GM19468 (cell line): Measurements from ENCODE around the gene ITGB8.

Experiments used
- ATAC-seq: cut with Tn5 transposase; IDR thresholded peaks from one replicate; pipeline ENCODE4 v1.9.1; 2021; ENCODE audit warnings: mild to moderate bottlenecking, moderate library complexity, moderate number of reproducible peaks; ENCODE audit not compliant: unreplicated experiment; ENCODE audit errors: extremely low read depth

The ITGB8 gene

DNA sequence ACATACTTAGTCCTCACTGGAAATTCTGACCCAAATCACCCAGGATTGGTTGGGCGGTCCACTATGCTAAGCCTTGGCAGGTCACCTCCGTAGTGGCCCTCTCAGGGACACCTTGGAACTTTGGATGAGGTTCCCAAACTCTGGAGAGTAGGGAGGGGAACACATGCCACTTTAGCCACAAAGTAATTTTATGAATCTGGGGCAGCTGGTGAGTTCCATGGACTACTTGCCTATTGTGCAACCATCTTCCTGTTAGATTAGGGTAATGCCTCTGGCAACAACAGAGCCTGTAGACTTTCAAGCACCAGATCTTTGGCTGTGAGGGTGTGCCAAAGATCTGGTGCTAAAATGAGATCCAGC lies 77.7 kb downstream of the ITGB8 start:
- ATAC-seq = no peak

DNA sequence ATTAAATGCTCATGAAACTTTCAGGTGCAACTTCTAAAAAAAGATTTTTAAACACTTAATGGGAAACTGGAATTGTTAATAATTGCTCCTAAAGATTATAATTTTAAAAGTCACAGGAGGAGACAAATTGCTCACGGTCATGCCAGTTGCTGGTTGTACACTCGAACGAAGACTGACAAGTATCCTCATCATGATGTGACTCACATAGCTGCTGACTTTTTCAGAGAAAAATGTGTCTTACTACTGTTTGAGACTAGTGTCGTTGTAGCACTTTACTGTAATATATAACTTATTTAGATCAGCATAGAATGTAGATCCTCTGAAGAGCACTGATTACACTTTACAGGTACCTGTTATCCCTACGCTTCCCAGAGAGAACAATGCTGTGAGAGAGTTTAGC lies 79.3 kb downstream of the ITGB8 start:
- no peak for ATAC-seq

DNA sequence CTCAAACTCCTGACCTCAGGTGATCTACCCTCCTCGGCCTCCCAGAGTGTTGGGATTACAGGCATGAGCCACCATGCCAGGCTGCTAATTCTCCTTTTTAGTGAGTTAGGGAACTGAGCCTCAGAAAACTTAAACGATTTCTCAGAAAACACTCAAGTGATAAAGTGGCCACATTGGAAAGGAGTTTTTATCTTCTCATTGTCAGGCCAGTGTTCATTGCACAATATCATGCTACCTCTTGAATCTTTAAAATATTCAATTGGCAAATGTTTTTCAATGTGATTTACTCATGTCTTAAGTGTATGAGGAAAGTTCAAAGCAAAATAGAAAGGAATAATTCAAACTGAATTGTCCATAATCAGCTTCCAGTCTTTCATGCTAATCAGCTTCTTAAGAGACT lies 80.7 kb downstream of the ITGB8 start:
- ATAC-seq = no peak

DNA sequence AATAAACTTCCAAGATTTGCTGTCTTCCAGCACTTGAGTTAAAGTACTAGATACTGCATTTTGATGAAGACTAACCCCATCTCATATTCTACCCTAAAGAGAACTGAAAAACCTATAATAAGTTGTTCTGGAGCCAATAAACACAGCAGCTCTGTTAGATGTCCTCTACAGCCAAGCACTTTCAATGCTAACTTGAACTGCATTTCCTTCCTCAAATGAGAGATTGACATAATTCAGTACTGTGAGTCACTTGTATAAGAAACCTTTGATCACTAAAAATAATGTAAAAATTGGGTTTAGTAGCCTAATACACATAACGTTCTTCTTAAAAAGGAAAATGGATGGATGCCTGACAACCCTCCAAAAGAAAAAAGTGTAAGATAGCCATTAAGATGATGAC lies 81.3 kb downstream of the ITGB8 start:
- no peak for ATAC-seq

DNA sequence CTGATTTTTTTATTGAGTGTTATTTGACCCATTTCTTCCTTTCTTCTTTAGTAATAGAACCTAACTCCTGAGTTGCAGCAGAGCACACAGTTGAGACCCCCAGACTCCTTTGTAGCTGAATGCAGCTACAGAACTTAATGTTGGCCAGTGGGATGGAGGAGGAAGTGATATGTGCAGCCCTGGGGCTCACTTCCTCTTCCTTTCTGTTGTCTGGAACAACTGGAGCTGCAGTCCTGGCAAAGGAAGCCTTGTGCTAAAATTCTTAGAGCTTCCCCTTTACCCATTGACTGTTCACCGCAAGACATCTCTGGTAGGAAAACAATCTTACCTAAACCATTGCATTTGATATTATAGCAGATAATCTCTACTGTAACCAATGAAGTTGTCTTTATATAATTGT lies 86.6 kb downstream of the ITGB8 start:
- no peak for ATAC-seq

DNA sequence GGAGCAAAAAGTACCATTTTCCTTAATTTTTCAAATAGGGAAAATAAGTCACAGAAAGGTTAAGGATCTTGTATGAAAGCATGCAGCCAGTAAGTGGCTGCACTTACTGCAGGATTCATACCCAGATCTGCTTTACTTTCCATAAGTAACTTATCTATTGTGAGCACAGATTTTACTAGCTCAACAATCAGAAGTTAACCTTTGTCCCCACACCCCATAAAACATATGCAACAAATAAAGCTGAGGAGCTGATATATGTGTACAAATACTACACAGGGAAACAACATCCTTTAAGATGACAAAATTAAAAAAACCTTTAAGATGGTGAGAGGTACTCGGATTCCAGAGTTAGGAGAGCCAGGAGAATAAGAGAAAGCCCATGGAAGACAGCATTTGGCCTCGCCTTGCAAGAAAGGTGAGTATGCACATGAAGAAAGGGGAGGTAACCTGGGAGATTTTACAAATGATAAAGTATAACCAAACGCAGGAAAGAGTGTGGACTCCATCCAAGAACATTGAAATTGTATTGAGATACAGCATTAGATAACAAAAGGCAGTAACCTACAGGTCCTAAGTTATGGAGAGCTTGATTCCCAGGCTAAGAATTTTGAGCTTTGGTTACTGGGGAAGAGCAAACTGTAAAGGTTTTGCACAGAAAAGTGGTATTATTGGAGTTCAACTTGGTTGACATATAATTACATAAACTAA lies 87.1 kb downstream of the ITGB8 start:
- ATAC-seq = no peak

DNA sequence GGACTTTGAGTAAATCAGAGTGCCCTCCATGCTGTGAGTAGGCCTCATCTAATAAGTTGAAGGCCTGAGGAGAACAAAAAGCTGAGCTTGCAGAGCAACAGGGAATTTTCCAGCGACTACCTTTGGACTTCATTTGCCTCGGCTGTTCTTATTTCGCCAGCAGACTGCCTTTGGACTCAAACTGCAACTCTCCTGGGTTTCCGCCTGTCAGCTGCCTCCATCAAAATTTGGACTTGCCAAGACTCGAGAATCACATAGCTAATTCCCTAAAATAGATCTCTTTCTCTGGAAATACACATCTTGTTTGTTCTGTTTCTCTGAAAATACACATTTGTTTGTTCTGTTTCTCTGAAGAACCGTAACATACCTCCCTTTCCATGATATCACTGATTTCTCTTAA lies 93.8 kb downstream of the ITGB8 start:
- no peak for ATAC-seq

DNA sequence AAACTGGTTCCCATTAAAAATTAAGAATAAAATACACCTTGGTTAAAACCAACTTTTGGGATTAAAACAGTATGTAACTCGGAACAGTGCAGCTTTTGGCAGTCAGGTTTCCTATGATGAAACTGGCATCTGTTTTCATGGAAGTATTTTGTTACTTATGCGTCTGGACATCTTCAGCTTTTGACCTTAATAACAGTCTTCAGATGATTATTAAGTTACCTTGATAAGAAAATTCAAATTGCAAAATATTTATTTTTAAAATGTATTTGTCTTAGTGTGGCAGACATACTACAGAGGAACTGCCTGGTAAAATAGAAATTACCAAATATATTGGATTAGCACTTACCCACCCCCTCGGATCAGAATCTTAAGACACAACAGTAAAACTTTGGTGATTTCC lies 100.0 kb downstream of the ITGB8 start:
- no peak for ATAC-seq

DNA sequence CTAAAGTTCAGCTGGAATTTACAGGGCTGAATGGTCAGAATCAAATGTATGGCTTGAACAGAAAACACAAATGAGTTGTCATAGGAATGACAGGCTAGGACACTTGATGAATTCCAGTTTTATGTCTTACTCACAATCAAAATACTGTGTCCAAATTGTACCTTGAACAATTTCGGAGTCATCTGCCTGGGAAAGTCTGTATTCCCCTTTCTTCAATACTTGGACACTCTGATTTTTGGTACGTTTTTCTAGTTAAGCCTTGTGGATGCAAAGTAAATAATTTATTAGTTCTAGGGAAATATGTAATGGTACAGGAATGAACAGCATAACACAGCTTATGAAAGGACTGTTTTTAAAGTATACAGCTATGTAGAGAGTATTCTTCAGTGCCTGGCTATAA lies 100.4 kb downstream of the ITGB8 start:
- ATAC-seq = no peak

DNA sequence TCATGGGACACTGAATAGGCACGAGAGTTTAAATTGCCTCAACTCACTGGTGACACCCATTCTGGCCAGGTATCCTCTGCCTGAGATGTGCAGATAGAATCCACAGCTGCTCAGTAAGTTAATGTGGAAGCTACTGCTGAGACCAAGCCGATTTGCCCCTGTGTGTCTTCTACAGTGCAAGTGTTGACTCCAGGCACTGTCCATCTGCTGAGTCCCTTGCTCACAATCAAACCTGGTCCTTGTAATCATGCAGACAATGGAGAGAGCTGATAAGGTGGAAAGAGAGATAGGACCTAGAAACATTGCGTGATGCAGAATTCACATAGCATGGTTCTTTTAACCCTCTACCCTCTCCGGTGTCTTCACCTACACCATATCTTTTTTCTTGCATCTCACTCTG lies 101.4 kb downstream of the ITGB8 start:
- ATAC-seq = no peak

DNA sequence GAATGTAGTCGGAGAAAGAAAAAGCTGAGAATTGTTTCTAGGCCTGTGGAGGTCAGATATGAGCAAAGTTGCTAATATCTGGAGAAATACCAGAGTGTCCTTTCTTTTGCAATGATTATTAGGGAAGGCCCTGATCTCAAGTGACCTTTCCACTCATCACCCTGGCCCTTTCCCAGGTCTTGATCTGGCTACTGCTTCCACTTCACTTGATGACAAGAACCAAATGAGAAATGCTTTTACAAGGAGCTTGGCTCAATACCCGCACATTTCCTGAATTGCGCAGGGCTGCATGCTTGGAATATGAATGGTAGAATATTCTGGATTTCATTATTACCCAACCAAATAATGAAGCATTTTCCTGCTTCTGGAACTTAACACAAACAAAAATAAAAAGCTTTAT lies 104.6 kb downstream of the ITGB8 start:
- ATAC-seq = no peak

DNA sequence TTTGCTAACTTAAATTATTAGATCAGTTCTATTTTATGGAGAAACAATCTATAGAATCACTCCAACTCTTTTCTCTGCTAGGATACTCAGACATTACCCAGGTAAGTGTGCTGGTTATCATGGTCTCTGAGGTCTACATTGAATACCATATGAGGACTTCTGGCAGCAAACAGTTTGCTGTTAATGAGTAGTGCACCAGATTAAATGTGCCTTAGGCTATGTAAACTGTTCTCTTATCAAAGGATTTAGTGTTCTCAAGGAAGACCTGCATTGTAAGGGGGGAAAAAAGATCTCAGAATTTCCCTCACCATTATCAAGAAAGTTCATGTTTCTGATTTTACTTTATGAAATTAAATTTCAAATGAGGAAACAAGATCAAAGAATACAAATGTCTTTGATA lies 107.5 kb downstream of the ITGB8 start:
- ATAC-seq = no peak

DNA sequence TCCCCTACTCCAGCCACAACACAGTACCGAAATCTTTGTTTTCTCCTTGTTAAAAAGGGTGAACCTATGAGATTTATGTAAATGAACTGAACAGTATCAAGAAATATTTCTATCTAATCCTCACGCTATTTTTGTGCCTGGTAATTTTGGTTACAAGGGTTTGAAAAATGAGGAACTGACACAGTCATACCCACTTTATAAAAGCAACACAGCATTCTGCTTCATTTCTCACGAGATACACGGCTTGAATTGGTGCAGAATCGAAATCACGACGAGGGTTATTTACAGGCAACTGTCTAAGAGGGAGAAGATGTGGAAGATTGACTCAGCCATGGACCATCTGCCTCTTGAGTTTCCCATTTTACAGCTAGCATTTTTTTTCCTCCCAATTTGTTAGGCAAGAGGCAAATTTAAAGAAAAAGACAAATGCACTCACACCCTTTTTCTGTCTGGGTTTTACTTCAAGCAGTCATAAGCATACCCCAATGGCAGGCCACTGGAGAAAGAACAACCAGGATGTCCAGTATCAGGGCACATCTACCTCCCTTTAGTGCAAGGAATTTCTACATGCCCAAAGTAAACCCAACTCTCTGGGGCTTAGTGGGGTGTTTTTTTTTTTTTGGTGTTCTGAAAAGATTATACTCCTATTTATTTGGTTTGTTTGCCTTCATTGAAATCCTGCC lies 108.1 kb downstream of the ITGB8 start:
- ATAC-seq = peak; percentile 91

DNA sequence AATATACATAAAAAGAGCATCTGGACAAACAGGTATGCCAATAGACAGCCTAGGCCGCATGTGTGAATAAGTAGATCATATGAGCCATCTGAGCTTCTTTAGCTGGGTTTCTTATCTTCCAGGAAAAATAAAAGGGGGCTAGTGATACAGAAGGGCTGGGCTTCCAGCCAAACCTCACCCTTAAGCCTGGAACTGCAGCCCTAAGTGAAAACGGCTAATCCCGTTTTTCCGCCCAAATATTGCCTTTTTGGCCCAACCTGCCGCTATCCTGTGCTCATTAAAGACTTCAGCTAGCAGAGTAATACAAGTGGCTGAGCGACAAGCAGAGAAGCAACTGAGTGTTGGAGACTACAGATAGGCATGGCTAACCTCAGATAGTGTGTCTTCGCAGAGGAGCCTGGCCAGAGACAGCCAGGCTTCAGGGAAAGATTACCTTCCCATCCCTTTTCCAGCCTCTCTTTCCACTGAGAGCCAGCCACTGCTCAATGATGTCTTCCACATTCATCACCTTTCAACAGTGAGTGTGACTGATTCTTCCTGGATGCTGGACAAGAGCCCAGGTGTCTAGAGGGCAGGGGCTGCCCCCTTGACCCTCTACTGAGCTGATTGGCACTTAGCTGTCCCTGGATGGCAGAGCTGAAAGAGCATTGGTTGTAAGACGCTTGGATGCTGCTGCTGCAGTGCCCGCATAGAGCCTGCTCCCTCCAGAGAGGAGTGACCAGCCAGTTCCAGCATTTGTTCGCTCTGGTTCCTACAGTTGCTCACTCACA lies 108.9 kb downstream of the ITGB8 start:
- ATAC-seq = no peak

DNA sequence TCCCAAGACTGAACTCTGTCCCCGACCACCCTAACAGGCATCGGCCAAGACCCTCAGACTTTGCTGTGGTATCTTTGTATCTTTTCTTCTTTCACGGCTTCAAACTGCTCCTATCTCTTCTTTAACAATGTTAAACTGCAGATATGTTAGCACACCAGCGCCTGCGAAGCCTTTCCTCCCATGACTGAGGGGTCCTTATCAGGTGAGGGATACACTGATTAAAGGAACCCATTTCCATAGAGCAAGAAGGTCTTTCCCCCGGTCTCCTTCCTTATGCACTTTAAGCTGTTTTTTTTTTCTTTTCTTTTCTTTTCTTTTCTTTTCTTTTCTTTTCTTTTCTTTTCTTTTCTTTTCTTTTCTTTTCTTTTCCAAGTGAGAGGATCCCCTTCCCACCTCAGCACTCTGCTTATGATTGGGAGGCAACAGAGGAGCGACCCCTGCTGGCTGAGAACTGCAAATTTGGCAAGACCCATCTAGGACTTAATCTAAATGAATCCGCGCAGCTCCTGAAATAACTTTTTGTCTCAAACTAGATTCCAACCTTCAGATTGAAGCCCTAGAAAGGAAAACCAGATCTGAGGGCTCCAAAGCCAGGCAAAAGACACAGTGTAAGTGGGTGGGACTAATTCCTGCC lies 109.9 kb downstream of the ITGB8 start:
- ATAC-seq = no peak

DNA sequence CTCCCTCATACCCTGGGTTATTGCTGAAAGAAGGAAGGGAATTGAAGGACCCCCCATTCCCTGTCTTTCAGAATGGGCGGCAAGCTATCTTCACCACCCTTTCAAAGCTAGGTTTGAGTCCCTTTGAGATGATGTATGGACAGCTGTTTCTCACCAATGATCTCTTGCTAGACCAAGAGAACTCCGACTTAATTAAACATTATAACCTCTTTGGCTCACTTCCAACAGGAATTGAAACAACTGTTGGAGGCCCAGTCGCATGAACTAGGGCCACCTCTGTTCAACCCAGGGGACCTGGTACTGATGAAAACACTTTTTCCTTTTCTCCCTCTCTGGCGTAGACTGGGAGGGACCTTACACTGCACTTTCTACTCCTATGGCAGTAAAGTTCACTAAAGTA lies 110.6 kb downstream of the ITGB8 start:
- ATAC-seq = no peak

DNA sequence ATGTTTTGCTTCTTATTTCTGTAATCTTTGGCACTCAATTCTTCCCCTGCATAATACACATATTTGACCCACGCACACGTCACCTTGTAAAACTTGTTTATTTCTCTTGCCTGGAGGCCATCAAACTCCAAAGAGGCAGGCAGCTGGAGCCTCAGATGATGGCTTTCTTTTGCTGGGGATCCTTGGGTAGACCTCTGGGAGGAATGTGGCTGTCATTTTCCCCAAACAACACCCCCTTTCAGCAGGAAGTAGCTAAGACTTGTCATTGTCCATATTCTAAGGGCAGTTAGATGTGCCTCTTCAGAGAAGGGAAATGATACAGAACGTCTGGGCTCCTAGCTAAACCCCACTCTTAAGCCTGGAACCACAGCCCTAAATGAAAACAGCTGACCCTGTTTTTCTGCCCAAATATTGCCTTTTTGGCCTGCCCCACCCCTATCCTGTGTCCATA lies 111.3 kb downstream of the ITGB8 start:
- no peak for ATAC-seq

DNA sequence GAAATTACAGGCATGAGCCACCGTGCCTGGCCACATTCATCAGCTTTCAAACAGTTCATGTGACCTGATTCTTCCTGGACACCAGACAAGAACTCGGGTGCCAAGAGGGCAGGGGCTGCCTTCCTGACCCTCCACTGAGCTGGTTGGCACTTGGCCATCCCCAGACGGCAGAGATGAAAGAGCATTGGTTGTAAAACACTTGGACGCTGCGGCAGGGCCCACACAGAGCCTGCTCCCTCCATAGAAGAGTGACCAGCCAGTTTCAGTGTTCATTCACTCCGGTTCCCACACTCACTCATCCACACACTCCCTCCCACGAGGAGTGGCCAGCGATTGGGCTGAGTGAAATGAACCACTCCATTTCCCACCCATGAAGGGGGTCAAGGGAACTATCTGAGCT lies 112.3 kb downstream of the ITGB8 start:
- no peak for ATAC-seq

DNA sequence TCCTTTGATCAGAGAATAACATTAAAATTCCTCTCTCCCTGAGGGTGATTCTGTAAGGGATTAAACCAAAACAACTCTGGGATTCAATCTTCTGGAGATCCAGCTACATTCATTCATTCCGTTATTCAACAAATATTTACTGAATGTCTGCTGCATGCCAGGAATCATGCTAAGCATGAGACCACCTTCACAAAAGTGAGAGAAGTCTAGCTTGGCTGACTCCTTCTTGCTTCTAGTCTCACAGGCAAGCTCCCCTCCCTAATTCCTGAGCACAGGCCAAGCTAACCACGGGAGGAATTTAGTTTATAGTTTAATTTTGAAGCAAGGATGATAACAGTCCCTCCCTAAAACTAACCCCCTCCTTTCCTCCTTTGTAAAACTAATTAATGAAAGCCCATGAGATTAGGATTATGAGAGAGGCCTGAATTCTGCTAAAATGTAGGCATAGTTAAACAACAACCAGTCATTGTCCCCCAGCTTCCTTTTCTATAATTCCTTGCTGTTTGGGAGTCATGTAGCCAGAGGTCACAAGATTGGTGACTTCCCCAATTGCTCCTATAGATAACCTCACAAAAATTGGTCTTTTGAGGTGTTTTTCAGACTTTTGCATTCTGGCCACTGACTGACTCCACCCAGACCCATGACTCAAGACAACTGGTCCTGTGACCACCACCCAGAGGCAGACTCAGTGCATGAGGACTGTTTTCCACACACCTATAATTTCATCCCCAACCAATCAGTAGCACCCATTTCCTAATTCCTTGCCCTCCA lies 113.5 kb downstream of the ITGB8 start:
- ATAC-seq = no peak

DNA sequence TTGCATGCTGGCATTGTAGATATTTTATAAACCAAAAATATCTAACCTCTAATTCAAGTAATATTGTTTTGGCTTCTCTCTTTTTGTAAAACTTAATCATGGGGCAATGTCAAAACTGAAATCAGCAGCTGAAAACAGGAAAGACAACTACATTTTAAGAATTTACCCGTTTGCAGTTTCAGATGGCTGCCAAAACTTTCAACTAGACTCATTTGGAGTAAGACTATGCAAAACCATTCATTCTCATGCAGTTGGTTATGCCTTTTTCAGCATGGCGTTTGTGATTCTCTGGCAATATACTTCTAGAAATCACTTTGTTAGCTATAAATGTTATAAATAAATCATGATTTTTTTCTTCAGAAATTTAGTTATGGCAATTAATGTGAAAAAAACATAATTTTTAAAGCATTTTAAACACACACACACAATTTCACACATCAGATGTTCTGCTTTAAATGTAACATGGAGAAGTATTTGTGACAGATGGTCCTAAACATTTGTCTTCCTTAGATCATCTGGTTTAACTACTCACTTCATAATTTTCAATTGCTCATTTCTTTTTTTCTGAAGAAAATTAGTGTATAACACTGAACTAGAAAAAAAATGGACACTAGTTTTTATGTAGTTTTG lies 116.4 kb downstream of the ITGB8 start:
- peak; percentile 67 for ATAC-seq
